NCI-H82 treated with DMSO at 0.1 percent for 48 hours (cell line): ENCODE results near the gene PRIMA1.

ENCODE experiments used
- DNase-seq: peaks from one replicate; lab custom pipeline; 2025; ENCODE audit not compliant: unreplicated experiment; lab: John Stamatoyannopoulos, UW

The PRIMA1 gene

DNA sequence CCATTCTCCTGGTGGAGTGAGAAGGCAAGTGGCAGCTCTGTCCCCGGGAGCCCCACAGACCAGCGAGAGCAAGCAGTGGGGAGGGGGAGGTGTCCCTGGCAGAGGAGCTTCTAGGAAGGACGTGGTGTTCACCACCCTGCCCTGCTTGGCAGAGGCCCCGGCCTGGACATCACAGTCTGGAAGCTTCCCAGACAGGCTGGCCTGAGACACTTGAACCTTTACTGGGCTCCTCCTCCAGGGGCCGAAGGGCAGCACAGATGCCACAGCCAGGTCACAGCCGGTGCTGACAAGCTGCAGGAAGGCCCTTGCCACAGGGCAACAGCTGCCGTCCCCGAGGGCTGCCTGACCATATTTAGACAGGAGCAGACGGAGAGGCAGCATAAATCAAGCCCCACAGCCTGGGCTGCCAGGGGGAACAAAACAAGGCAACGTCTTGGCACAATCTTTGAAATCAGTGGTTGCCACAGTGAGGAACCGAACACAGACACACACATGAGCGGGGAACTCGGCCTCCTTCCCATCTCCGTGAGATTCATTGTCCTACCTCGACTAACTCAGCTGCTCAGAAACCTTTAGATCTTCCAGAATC is 28.5 kb downstream of the PRIMA1 start:
- DNase-seq = peak; percentile 2

DNA sequence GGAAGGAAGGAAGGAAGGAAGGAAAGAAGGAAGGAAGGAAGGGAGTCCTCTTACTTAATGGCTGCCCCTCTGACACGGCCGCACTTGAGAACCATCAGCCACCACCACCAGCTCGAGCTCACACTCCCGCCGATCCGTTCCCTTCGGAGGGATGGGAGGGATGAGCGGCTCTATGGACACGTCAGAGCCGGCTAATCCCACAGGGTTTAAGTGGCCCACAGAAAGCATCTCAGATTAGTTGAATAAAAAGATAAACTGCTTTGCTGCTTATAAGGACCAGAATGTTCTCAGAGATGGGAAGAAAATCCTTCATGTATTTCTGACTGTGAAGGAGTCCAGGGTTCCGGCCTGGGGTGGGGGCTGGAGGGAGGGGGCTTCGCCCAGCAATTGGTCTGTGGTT is 31.1 kb downstream of the PRIMA1 start:
- peak; percentile 16 for DNase-seq

DNA sequence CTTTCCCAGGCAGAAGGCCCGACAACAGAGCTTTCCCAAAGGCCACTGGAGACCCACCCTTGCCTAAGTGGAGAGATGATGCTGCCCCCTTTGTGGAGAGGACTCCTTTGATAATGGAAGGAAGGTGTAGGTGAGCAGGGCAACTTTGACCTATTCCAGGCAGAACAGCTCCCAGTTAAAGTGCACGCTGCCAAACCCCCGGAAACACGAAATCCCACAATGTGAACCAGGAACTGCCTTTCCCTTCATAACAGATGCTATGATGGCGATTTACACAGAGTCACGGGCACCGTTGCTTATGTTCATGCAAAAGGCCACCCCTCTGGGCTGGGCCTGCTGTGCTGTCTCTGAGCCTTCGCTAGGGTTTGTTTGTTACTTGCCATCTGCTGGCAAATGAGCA is 34.6 kb downstream of the PRIMA1 start:
- no peak for DNase-seq

DNA sequence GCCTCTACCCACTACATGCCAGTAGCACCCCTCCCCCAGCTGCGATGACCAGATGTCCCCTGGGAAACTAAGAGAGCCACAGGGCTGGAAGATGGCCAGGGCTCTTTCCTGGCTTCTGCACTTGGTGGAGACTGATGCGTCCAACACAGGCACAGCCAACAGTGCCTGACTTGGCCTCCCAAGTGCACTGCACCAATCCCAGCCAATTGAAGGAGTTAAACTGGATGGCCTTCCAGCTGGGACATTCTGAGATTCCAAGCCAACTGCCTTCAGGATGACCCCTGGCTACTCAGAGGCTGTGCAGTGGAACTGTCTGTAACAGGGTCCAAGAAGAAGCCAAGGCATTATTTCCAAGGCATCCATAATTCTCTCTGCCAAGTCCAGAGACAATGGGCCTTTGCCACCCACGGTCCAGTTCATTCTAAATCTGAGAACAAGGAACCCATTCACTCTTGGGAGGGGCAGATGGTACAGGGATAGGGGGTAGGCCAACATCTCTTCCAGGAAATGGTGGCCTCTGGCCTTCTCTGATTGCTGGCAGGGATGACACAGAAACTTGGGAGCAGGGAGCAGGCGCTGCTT is 35.2 kb downstream of the PRIMA1 start:
- no peak for DNase-seq

DNA sequence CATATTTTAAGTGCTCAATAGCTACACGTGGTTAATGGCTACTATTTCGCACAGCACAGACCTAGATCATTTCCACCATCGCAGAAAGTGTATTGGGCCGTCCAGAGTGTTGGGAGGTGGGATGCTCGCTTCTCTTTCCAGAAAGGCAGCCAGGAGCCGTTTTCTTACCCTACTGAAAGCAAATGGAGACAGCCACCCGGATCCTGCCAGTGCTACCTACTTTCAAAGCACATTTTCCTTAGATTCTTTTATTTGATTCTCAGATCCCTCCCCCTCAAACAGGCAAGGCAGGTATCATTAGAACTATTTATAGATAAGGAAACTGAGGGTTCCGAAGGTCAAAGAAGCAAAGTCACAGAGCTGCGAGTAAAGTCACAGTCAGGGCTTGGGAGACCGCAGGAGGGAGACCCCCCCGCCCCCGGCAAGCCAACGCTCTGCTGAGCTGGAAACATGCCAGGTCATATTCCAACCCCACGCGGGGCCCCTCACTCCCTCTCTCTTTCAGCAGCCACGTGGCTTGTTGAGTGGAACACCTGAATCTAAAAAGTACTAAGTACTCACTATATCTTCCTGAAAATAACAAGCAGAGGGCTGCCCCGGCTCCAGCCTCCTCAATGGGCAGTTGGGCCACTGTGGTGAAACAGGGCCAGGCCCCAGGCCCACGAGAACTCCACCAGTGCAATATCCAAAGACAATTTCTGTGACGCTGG is 36.2 kb downstream of the PRIMA1 start:
- no peak for DNase-seq

DNA sequence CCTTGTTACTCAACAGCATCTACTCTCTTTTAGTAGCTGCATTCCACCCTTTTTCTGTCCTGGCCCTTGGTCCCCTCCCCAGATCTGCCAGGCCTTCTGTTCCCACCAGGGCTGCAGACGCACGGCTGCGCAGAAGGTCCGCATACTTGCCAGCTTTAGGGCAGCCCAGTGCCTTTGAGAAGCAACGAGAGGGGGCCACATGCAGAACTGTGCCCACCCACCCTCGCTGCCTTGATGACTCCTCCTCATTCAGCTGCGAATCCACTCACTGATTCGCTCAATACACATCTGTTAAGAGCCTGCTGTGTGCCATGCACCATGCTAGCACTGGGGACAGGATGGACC is 39.2 kb downstream of the PRIMA1 start:
- DNase-seq = no peak

DNA sequence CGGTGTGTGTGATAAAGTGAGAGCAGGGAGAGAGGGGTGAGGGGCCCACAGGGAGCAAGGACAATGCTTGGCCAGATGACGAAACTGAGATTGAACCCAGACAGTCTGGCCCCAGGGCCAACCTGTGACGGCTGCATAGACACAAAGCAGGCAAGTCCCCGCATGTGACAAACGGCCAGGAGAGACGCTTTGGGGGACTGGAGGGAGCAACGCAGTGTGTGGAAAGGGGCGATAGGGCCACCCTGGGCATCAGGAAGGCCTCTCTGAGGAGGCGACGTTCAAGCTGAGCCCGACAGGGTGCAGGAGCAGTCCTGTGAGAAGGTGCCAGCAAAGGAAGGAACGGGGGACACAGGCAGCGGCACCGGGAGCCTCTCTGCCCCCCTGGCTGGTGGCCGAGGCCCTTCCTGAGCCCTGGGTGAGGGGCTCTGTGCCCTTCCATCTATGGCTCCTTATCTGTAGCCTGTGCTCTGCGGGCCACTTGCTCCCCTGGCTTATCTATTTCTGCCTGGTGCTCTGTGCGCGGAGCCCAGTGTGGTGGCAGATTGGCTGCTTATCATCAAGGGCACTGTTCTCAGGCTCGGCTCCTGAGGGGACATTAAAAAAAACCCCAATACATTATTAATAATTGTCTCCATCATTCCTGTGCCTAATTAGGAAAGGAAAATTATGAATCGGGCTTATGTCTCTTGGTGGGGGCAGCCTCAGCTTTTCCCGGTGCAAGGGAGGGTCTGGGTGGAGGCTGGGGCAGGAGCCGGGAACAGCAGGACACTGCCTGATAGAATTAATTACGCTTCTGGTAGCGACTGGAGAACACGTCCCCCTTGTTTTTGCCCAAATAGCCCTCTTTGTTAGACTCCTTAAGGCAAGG is 39.8 kb downstream of the PRIMA1 start:
- DNase-seq = no peak

DNA sequence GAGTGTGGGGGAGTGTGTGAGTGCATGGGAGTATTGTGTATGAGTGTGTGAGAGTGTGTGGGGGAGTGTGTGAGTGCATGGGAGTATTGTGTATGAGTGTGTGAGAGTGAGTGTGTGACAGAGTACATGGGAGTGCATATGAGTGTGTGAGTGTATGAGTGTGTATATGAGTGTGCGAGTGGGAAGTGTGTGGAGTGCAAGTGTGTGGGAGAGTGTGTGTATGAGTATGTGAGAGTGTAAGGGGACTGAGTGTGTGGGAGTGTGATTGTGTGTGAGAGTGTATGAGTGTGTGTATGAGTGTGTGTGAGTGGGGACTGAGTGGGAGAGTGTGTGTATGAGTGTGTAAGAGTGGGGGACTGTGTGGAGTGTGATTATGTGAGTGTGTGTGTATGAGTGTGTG is 40.7 kb downstream of the PRIMA1 start:
- DNase-seq = no peak

DNA sequence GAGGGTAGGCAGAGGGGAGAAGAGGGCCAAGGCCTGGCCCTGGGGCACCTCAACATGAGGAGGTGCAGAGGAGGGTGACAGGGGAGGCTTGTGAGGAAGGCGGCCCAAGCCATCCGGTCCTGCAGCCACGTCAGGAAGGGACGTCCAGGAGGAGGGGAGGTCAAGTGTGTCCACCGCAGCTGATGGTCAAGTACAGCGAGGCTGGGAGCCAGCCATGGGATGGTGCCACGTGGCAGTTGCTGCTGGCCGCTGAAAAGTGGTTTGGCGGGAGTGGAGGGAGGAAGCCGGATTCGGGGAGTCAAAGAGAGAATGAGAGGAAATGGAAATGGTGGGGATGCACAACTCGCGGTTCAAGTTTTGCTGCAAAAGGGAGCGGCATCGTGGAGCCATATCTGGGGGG is 41.2 kb downstream of the PRIMA1 start:
- DNase-seq = no peak

DNA sequence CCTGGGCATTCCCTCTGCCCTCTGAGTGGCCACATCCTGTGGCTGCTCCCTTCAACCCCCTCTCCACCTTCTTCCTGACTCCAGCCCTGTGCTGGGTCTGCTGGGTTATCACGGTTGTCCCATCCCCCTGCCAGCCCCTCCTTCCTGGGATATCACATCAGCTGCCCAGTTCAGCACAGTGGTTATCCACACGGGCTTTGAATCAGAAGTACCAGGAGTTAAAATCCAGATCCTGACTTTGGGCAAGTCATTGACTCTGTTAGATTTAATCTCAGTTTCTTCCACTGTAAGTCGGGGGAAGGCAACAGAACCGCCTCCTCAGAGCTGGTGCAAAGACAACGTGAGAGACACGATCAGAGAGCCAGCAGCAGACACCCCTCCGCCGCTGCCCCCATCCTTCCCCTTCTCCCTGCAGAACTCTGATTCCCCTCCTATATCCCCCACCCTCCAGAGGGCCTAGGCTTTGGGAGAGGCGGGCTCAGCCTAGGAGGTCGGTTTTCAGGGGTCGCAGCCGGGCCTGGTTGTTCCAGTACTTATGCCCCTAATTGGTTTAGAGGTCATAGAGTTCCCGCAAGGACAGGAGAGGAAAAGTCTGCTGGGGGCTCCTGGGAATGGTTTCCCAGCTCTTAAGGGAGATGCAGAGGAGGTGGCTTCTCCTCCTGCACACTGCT is 42.5 kb downstream of the PRIMA1 start:
- DNase-seq = no peak

DNA sequence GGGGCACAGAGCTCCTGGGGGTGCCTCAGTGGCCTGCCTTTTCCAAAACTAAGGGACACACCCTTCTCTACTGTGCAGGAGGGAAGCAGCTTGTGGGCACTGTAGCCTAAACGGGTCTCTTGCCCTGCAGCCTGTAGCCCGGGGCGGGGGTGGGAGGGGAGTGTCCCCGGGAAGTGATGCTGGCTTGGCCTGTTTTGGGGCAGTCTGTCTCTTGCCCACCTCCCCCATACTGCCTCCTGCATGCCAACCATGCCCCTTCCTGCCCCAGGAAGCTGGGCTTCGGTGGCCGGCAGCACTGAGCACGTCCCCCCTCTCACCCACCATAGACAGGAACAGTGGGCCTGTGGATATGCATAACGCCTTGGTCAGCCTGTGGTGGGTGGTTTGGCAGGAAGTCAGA is 43.4 kb downstream of the PRIMA1 start:
- no peak for DNase-seq

DNA sequence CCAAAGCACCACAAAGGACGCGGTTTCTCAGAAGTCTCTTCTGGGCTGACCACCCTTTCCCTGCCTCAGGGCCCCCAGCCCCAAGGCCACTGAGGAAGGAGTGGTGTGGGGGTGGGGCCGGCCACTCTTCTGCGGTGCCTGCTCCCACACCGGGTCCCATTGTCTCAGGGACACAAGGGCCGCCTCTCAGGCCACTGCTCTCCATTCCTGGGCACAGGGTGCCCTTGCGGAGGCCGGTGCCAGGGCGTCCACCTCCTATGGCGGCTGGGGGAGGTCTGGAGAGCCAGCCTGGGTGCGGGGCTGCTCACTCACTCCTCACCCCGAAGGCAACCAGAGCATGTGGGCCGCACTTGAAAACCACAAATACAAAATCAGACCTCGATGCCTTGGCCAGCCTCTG is 44.1 kb downstream of the PRIMA1 start:
- DNase-seq = no peak

DNA sequence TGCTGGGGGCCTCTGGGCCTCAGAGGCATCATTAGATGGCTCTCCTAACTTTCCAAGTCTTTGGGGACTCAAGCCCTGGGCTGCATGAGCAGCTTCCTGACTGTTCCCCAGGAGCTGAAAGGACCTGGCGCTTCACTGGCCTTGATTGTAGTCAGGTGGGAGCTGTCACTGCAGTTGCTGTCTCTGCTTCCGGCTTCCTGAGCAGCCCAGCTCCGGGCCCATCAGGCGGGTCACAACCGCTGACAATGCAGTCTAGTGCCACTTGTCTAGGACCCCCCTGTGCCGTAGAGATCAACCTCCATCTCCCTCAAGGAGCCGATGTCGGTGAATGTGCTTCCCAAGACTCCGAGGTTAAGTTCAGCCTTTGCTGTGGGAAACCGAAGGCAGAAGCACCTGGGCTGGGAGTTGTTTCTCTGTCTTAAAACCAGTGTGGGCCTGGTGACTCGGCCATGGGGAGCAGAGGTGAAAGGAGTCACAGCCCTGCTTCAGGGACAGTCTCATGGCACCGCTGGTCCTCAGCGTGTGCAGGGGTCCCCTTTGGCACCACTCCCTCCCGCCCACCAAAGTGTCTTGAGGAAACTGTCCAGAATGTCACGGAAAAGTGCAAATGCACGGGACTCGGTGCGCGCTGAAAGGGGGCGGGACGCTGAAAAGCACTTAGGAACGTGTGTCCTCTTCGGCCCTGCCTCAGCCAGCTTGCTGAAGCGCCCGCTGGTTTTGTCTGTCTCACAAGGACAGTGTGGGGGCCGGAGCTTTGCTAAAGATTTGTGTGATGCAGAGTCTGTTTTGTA is 44.8 kb downstream of the PRIMA1 start:
- no peak for DNase-seq

DNA sequence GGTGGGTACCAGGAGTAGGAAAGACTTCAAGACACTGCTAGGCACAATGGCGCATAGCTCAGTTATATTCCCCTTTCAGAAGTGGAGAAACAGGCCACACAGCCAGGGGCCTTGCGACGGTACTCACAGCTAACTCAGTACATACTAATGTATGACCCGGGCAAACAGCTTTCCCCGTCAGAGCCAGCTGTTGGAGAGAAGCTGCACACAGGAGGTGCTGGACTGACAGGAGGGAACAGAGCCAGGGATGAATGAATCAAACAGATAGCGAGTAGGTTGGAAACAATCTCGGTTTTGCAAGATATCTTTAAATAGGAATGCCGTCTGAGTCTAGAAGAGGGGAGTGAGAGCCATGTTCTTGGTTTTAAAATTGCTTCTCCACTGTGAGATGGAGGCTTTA is 45.5 kb downstream of the PRIMA1 start:
- no peak for DNase-seq

DNA sequence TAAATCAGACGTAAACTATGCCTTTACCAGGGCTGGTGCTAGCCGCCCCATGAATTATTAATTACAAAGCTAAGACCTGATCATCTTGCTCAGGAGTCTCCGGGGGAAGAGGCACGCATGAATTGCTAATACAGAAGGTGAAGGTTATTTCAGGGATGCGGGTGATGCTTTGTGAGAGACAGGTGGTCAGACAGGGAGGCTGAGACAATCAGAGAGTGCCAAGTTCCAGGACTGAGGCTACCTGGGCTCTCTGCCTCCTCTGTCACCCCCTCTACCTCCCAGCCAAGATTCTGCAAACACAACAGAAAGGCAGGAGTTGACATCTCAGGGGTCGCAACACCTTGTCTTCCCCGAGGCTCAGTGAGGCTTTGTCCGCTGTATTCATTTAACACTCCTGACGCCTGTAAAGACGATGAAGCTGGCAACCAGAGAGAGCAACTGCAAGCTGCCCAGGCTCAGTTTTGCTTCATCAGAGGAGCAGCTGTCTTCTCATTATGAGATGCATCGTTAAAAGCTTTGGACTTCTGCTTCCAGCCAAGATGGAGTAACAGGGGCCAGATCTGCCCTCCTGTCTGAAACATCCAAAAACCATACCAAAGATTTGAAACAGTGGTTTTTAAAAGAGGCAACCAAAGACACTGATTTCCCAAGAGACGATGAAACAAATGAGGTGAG is 46.6 kb downstream of the PRIMA1 start:
- no peak for DNase-seq

DNA sequence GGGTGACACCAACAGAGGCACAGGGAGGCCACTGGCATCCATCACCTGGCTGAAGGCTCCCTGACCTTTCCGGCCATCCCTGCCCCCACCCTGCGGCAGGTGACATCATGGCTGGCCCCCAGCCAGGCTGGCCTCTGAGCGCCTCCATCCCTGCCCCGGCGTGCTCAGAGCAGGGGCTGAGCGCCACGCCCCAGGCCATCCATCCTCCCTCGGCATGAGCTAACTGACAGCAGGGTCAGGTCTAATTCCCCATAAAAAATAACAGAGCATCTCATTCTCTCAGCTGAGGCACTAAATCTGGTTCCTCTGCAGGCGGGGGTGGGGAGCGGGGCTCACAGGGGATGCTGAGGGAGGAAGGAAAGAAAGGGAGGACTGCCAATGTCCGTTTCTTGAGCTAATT is 50.7 kb downstream of the PRIMA1 start:
- DNase-seq = no peak

DNA sequence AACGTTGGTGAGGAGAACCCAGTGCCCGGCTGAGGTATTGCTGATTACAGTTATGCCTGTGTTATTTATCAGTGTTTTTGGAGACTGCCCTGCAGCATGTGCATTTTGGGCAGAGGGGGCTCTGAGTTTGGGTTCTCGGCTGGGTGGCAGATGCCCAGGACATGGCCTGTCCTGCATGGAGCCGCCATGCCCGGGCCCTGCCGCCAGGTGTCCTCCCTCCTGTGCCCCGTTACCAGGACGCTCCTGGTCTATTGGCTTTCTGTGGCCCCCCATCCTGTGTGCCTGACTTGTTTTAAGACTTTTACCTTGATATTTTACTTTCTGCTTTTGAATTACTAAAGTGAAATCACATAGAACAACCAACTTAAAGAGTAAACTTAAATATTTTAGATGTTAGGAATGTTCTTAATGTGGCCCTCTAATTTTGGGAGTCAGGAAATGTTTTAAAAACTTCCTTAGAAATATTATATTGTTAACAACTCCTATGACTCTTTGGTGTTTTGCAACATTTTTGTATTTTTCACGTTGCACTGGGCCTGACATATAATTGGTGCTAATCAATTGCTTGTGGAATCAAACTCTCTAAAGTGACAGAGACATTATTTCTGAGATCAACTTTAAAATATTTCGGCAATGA is 51.8 kb downstream of the PRIMA1 start:
- no peak for DNase-seq

DNA sequence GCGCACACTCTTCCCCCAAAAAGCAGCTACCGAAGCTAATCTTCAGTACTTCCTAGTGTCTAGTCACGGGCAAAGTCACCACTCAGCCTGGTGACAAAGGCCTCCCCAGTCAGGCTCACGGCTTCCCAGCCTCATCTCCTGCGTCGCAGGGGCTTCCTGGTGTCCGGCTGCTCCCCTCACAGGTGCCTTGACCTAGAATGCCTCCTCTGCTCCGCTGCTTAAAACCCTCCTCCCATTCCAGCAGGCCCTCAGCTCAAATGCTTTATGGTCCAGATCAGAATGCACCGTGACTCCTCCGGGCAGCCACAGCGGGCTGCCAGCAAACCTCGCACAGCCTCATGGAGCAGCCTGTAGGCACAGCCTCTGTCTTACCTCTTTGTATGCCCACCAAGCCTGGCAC is 53.1 kb downstream of the PRIMA1 start:
- DNase-seq = no peak

DNA sequence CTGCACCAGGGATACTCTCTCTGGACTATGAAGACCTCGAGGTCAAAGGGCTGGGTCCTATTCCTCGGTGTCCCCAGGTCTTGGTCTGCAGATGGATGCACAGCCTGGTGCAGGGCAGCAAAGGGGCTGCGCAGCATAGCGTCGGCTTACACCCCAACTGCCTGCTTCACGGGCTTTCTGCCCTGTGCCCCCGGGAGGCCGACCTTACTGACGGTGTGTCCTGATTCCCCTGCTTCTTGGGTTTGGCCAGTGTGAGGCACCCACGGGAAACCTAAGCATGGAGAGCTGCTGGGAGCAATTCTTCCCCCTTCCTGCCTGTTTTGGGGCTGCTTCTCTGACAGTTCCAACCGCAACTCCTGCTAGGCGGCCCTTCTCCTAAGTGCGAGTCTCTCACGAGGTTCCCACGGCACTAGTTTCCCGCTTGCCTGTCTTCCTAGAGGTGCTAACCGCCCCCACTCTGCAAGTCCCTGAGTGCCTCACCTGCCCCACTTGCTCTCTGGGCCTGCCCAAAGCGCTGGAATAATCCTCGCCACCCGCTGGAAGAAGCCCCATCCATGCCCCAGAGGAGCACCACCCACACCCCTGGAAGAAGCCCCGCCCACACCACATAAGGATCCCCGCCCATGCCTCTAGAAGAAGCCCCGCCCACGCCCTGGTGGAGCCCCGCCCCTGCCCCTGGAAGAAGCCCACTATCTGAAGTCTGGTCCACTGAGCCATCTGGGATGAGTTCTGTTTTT is 54.0 kb downstream of the PRIMA1 start:
- DNase-seq = no peak
